MM.1S (cell line): ENCODE results near the gene KIAA1958.

Source experiments
- DNase-seq: peaks from one replicate; pipeline ENCODE4 v3.0.0-alpha.2; 2015
- H2AFZ ChIP-seq: fragments of 300-600 bp; sonication (generic); 2 replicates; pipeline ENCODE4 v1.6.0; 2016; ENCODE audit warnings: antibody characterized with exemption, low read length
- H3F3A ChIP-seq: fragments of 300-600 bp; sonication (generic); 2 replicates; pipeline ENCODE4 v1.6.1; 2016; ENCODE audit warnings: mild to moderate bottlenecking, antibody characterized with exemption, low read length, moderate library complexity, mixed read lengths; ENCODE audit not compliant: insufficient read depth
- H3K27ac ChIP-seq: fragments of 300-600 bp; sonication (generic); 2 replicates; pipeline ENCODE4 v1.5.1; 2016; ENCODE audit warnings: mild to moderate bottlenecking, low read length
- H3K27me3 ChIP-seq: fragments of 300-600 bp; sonication (generic); replicated peaks from 2 replicates; pipeline ENCODE4 v1.6.0; 2016; ENCODE audit warnings: low read length; ENCODE audit not compliant: insufficient read depth
- H3K36me3 ChIP-seq: fragments of 300-600 bp; sonication (generic); replicated peaks from 2 replicates; pipeline ENCODE4 v1.6.1; 2016; ENCODE audit warnings: mild to moderate bottlenecking, low read length, mixed read lengths; ENCODE audit not compliant: insufficient read depth
- H3K4me1 ChIP-seq: fragments of 300-600 bp; sonication (generic); 2 replicates; pipeline ENCODE4 v1.6.1; 2016; ENCODE audit warnings: low read length, mixed read lengths
- H3K4me2 ChIP-seq: fragments of 300-600 bp; sonication (generic); 2 replicates; pipeline ENCODE4 v1.6.0; 2016; ENCODE audit warnings: low read depth, low read length
- H3K4me3 ChIP-seq: fragments of 300-600 bp; sonication (generic); 2 replicates; pipeline ENCODE4 v1.5.1; 2016; ENCODE audit warnings: low read length, mixed read lengths
- H3K79me2 ChIP-seq: fragments of 300-600 bp; sonication (generic); 2 replicates; pipeline ENCODE4 v1.6.1; 2016; ENCODE audit warnings: mixed run types, low read length, mixed read lengths
- H3K9ac ChIP-seq: fragments of 300-600 bp; sonication (generic); 2 replicates; pipeline ENCODE4 v1.6.1; 2016; ENCODE audit warnings: low read length, mixed read lengths
- H3K9me2 ChIP-seq: fragments of 300-600 bp; sonication (generic); replicated peaks from 2 replicates; pipeline ENCODE4 v1.6.1; 2016; ENCODE audit warnings: mild to moderate bottlenecking, low read length, mixed read lengths; ENCODE audit not compliant: insufficient read depth
- H3K9me3 ChIP-seq: fragments of 300-600 bp; sonication (generic); replicated peaks from 2 replicates; pipeline ENCODE4 v1.6.1; 2016; ENCODE audit warnings: mild to moderate bottlenecking, low read length, mixed read lengths; ENCODE audit not compliant: insufficient read depth
- H4K20me1 ChIP-seq: fragments of 300-600 bp; sonication (generic); 2 replicates; pipeline ENCODE4 v1.6.1; 2016; ENCODE audit warnings: mild to moderate bottlenecking, low read length, moderate library complexity, mixed read lengths; ENCODE audit not compliant: insufficient read depth
- EZH2 ChIP-seq: fragments of 300-600 bp; sonication (generic); optimal IDR thresholded peaks from 2 replicates; pipeline ENCODE3; 2017; ENCODE audit warnings: low read depth, mild to moderate bottlenecking, antibody characterized with exemption, low read length, mixed read lengths
- EZH2phosphoT487 ChIP-seq: fragments of 300-600 bp; sonication (generic); IDR thresholded peaks from 2 replicates; pipeline ENCODE4 v1.6.1; 2018; ENCODE audit warnings: antibody characterized with exemption, low read length
- TF ChIP-seq, protein P1 (sequence below): fragments of 300-600 bp; sonication (generic); IDR thresholded peaks from 2 replicates; pipeline ENCODE4 v1.5.1; 2016; ENCODE audit warnings: antibody characterized with exemption, low read length, mixed read lengths

KIAA1958 gene

DNA sequence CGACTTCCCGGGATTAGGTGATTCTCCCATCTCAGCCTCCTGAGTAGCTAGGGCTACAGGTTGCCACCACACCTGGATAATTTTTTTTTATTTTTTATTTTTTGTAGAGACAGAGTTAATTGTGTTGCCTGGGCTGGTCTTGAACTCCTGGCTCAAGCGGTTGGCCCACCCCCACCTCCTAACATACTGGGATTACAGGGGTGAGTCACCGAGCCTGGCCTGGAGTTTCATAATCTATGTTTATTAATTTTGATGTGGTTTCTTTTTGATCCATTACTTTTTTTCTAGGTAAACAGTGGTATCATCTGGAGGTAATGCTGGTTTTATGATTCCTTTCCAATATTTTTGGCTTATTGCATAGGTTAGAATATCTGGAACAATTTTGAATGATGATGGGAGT lies 54.2 kb downstream of the KIAA1958 start:
- Histone ChIP-seq H3K4me3 (no peak overlapping the region), H3K9me2 (no peaks in the 10 kb centered on the region), H3K27ac (no peak overlapping the region), H3K4me1 (no peaks in the 10 kb centered on the region; the same call in 1 of the 2 replicates), H3K36me3 (no peaks in the 10 kb centered on the region), H4K20me1 (no peaks in the 10 kb centered on the region), H3K27me3 (no peaks in the 10 kb centered on the region), H3F3A (no peaks in the 10 kb centered on the region), H3K9ac (no peak overlapping the region), H3K4me2 (no peak overlapping the region), H2AFZ (no peak overlapping the region), H3K9me3 (no peaks in the 10 kb centered on the region), H3K79me2 (no peaks in the 10 kb centered on the region)
- TF ChIP-seq EZH2phosphoT487 = no peak
- TF ChIP-seq, protein P1, sequence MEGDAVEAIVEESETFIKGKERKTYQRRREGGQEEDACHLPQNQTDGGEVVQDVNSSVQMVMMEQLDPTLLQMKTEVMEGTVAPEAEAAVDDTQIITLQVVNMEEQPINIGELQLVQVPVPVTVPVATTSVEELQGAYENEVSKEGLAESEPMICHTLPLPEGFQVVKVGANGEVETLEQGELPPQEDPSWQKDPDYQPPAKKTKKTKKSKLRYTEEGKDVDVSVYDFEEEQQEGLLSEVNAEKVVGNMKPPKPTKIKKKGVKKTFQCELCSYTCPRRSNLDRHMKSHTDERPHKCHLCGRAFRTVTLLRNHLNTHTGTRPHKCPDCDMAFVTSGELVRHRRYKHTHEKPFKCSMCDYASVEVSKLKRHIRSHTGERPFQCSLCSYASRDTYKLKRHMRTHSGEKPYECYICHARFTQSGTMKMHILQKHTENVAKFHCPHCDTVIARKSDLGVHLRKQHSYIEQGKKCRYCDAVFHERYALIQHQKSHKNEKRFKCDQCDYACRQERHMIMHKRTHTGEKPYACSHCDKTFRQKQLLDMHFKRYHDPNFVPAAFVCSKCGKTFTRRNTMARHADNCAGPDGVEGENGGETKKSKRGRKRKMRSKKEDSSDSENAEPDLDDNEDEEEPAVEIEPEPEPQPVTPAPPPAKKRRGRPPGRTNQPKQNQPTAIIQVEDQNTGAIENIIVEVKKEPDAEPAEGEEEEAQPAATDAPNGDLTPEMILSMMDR = no peak
- TF ChIP-seq EZH2 = no peak
- no peak for DNase-seq

DNA sequence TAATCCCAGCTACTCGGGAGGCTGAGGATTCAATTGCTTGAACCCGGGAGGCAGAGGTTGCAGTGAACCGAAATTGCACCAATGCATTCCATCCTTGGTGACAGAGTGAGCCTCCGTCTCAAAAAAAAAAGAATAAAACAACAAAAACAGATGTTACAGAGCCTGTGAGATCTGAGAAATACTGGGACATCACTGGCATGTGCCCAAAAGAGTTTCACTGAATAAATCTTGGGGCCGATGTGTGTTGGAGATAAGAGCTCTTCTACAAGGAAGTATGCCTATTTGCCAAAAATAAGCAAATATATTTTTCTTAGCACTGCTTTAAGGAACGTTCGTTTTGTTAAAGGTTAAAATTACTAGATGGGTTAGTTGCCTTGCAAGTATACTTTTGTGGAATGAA lies 55.1 kb downstream of the KIAA1958 start:
- Histone ChIP-seq H3F3A (no peaks in the 10 kb centered on the region), H3K4me3 (no peak overlapping the region), H4K20me1 (no peaks in the 10 kb centered on the region), H3K4me1 (no peaks in the 10 kb centered on the region; the same call in 1 of the 2 replicates), H3K9me2 (no peaks in the 10 kb centered on the region), H3K9ac (no peak overlapping the region), H3K4me2 (no peak overlapping the region), H3K36me3 (no peaks in the 10 kb centered on the region), H3K9me3 (no peaks in the 10 kb centered on the region), H2AFZ (no peak overlapping the region), H3K79me2 (no peaks in the 10 kb centered on the region), H3K27me3 (no peaks in the 10 kb centered on the region), H3K27ac (no peak overlapping the region)
- no peak for DNase-seq
- TF ChIP-seq, protein P1 = no peak
- TF ChIP-seq EZH2phosphoT487 (no peak), EZH2 (no peak)

DNA sequence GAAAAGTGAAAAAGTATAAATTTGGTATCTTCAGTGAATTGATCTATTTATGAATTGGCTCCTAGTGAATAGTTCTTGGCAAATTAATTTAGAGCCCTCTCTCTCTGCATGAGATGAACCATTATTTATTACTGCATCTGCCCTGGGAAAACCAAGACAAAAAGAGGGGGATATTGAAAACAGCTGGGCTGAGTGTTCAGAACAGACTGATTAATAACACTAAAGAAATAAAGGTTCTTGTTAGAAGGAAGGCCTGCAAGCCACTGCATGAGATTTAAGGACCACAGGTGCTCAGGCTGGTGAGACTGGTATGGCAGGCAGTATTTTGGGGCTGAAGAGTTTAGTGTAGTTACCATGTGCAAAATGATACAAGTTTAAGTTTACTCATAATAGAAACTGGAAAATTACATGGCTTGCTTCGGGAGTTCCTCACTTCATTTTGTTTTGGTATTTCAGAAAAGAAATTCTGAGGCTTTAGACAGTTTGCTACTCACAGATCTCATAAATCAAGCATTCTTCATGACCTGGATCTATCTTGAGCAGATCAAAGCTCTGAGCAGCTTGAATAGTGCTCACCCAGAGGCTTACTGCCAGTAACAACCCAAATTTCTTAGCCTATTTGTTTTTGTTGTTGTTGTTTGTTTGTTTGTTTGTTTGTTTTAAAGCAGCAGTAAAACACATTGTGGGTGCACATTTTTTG lies 56.1 kb downstream of the KIAA1958 start:
- H3K79me2 ChIP-seq = no peaks in the 10 kb centered on the region
- H3F3A ChIP-seq = no peaks in the 10 kb centered on the region
- no peak overlapping the region for H2AFZ ChIP-seq
- H3K9me3 ChIP-seq = no peaks in the 10 kb centered on the region
- no peaks in the 10 kb centered on the region for H3K9me2 ChIP-seq
- no peaks in the 10 kb centered on the region for H3K27me3 ChIP-seq
- H3K4me3 ChIP-seq = no peak overlapping the region
- H3K9ac ChIP-seq = no peak overlapping the region
- no peak overlapping the region for H3K4me2 ChIP-seq
- H3K36me3 ChIP-seq = no peaks in the 10 kb centered on the region
- DNase-seq = no peak
- no peaks in the 10 kb centered on the region for H4K20me1 ChIP-seq
- TF ChIP-seq EZH2 = no peak
- TF ChIP-seq EZH2phosphoT487 = no peak
- TF ChIP-seq, protein P1 = no peak
- no peak overlapping the region for H3K27ac ChIP-seq
- H3K4me1 ChIP-seq = no peaks in the 10 kb centered on the region; the same call in 1 of the 2 replicates
